GM12892 (cell line): ENCODE results near the gene NFASC.

Source experiments
- DNase-seq: peaks from one replicate; pipeline ENCODE4 v3.0.0; 2011; ENCODE audit not compliant: insufficient read length
- FAIRE-seq: peaks from 2 replicates; lab custom pipeline; 2011; peaks lifted over from hg19 to GRCh38; lab: Jason Lieb, UNC
- POLR2A ChIP-seq: IDR thresholded peaks from 2 replicates; pipeline ENCODE4 v1.6.1; 2011; ENCODE audit warnings: low read depth, low read length, control low read depth
- POLR2AphosphoS5 ChIP-seq: IDR thresholded peaks from 2 replicates; pipeline ENCODE4 v1.6.1; 2011; ENCODE audit warnings: low read depth, low read length, control low read depth
- TAF1 ChIP-seq: IDR thresholded peaks from 2 replicates; pipeline ENCODE4 v1.6.1; 2011; ENCODE audit warnings: low read depth, mild to moderate bottlenecking, control low read depth, low read length, borderline replicate concordance

The NFASC gene

DNA sequence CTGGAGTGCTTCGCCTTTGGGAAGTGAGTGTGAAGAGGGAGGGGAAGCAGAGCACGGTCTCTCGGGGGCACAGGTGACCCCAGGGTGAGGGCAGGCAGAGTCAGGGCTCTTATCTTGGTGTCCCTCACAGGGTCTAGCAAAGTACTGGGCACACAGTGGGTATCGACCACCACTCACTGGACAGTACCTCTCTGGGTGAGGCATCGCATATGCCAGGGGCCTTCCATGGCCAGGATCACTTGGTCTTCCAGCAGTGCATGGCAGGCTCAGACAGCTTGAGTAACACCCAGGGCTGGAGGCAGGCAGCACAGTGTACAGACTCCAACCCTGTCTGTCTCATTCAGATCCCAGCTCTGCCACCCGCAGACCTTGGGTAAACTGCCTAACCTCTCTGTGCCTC is 189.0 kb downstream of the NFASC start:
- FAIRE-seq = no peak
- no peak for DNase-seq
- no peak for TF ChIP-seq TAF1
- TF ChIP-seq POLR2A = no peak
- TF ChIP-seq POLR2AphosphoS5 = no peak

DNA sequence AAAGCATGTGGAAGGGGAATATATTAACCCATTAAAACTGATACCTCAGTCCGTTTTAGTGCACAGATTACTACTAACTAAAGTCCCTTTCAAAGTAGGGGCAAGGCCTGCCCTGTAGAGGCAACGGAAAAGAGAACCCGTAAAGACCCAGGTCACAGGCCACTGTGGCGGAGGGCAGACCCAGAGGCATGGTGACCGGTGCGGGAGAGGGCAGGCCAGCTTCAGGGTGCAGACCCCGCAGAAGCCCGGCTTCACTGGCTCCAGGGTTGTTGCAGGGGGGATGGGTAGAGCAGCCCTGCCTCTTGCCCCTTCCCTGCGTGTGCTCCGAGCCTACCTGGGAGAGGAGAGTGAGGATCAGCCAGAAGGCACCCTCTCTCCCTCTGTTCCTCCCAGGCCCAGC is 190.1 kb downstream of the NFASC start:
- TF ChIP-seq POLR2AphosphoS5 = no peak
- no peak for TF ChIP-seq POLR2A
- no peak for TF ChIP-seq TAF1
- FAIRE-seq = no peak
- no peak for DNase-seq

DNA sequence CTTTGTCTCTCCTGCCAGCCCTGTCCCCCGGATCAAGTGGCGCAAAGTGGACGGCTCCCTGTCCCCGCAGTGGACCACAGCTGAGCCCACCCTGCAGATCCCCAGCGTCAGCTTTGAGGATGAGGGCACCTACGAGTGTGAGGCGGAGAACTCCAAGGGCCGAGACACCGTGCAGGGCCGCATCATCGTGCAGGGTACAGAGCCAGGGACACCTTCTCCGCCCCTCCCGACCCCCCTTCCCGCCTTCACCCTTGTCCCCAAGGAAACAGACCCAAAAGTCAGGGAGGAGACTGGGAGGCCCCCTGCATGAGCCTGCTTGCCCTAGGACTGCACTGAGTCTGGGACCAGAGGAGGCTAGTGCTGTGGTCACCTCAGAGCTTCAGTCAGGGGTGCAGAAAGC is 190.6 kb downstream of the NFASC start:
- FAIRE-seq (no peak), DNase-seq (no peak)
- TF ChIP-seq TAF1 (no peak), POLR2AphosphoS5 (no peak), POLR2A (no peak)

DNA sequence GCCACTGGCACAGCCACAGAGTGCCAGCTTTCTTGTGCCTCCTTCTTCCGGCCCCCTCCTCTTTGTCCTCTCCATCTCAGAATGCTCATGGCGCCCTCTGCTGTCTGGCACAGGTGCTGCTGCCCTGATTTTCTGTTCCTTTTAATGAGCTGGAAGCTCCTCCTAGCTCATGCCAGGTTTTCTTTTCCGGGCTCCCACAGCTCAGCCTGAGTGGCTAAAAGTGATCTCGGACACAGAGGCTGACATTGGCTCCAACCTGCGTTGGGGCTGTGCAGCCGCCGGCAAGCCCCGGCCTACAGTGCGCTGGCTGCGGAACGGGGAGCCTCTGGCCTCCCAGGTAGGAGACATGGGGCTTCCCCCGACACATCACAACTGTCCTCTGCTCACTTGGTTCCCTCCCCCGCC is 191.0 kb downstream of the NFASC start:
- FAIRE-seq (peak; percentile 85), DNase-seq (peak; percentile 71)
- no peak for TF ChIP-seq POLR2A

GRCh38 chr1:205062319-205062718 is 191.7 kb downstream of the NFASC start:
- DNase-seq (no peak), FAIRE-seq (no peak)
- TF ChIP-seq POLR2A = no peak
- TF ChIP-seq POLR2AphosphoS5 = no peak
- TF ChIP-seq TAF1 = no peak

- no peak for DNase-seq
- FAIRE-seq = no peak
- TF ChIP-seq TAF1 (no peak), POLR2A (no peak), POLR2AphosphoS5 (no peak)
Measured at GRCh38 chr1:205062895-205063294, 192.2 kb downstream of the NFASC start.

DNA sequence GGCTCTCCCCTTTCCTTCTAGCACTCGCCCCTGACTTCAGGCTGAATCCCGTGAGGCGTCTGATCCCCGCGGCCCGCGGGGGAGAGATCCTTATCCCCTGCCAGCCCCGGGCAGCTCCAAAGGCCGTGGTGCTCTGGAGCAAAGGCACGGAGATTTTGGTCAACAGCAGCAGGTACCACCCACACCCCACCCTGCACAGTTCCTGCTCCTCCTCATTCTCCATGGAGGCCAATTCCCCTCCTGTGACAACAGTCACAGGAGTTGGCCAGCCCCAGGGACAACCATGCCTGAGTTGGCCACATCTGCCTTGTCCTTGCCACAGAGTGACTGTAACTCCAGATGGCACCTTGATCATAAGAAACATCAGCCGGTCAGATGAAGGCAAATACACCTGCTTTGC is 193.6 kb downstream of the NFASC start:
- no peak for TF ChIP-seq TAF1
- no peak for TF ChIP-seq POLR2AphosphoS5
- TF ChIP-seq POLR2A = no peak
- no peak for DNase-seq

DNA sequence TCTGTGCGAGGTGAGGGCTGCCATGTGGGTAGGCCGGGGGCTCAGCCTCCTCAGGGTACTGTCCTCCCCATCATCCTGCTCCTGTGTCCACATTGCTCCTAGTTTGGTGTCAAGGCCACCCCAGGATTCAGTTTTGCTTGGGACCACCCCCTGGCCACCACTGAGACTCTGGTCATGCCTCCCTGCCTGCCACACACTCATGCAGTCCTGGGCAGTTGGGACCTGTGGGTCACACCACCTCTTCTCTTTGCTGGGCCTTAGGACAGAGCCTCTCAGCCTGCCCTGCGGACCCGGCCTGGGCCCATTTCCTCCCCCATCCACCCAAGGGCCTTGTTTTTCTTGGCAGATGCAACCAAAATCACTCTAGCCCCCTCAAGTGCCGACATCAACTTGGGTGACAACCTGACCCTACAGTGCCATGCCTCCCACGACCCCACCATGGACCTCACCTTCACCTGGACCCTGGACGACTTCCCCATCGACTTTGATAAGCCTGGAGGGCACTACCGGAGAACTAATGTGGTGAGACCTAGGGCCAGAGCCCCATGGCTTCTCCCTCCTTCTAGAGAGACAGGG is 194.2 kb downstream of the NFASC start:
- no peak for TF ChIP-seq POLR2AphosphoS5
- no peak for TF ChIP-seq POLR2A
- TF ChIP-seq TAF1 = no peak
- FAIRE-seq (no peak), DNase-seq (no peak)

More for the DNA sequence above, 193.6 kb downstream of the NFASC start:
- no peak for FAIRE-seq

DNA sequence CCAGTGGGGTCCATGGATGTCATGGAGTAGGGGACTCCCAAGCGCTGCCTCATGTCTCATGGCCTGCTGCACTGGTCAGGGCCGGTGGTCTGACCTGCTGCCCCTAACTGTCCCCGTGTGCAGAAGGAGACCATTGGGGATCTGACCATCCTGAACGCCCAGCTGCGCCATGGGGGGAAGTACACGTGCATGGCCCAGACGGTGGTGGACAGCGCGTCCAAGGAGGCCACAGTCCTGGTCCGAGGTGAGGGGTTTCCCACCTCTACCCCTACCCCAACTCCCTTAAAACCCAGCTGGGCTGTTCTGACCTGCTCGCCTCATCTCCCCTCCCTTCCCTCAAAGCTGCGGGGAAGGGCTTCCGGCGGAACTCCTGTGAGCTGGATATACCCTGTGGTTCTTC is 195.0 kb downstream of the NFASC start:
- TF ChIP-seq POLR2AphosphoS5 (no peak), POLR2A (no peak), TAF1 (no peak)
- no peak for FAIRE-seq
- DNase-seq = no peak

GRCh38 chr1:205066141-205066818 is 195.6 kb downstream of the NFASC start:
- TF ChIP-seq POLR2AphosphoS5 (no peak), TAF1 (no peak), POLR2A (no peak)
- FAIRE-seq (no peak), DNase-seq (no peak)

GRCh38 chr1:205067031-205067430 is 196.4 kb downstream of the NFASC start:
- TF ChIP-seq POLR2A (no peak), POLR2AphosphoS5 (no peak), TAF1 (no peak)
- no peak for FAIRE-seq

DNA sequence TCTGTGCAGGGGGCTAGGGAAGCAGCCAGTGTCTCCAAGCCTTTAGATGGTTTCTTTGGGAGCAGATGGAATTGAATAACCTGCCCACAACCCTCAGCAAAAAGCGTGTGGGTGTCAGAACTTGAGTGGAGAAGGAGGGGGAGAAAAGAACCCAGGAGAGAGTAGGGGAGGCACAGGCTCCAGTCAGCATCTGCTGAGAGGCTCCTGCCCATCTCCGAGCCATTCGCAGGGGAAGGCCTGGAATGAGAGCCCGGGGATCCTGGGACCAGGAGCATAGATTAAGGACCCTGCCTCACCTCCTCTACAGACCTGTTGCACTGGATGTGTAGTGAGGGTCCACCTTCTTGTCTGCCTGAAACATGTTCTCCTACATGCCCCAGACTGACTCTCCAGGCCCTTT is 197.3 kb downstream of the NFASC start:
- FAIRE-seq (no peak), DNase-seq (no peak)
- no peak for TF ChIP-seq TAF1
- no peak for TF ChIP-seq POLR2A
- TF ChIP-seq POLR2AphosphoS5 = no peak

More at GRCh38 chr1:205067031-205067430, 196.4 kb downstream of the NFASC start:
- DNase-seq = no peak
